Endodermal cell (in vitro differentiated cells): ENCODE data around the gene TEX2. TPM values are rescaled to one million over a fixed set of nuclear protein-coding genes. Genes with fewer than 3 reads are reported as not detected.
"Not testable (repeated sequence)": the region's sequence is repeated elsewhere in the genome, so short reads cannot be mapped to it uniquely, and the experiment has no call there.

Source experiments
- DNase-seq: peaks from one replicate; pipeline ENCODE4 v3.0.0-alpha.2; 2017
- H3K27ac ChIP-seq: 2 replicates; pipeline ENCODE4 v1.5.1; 2013; ENCODE audit warnings: mild to moderate bottlenecking, low read depth, low read length, moderate library complexity
- H3K27me3 ChIP-seq: 2 replicates; pipeline ENCODE4 v1.6.1; 2013; ENCODE audit warnings: mild to moderate bottlenecking, low read length, moderate library complexity; ENCODE audit not compliant: insufficient read depth, control insufficient read depth, poor library complexity, severe bottlenecking
- H3K36me3 ChIP-seq: 2 replicates; pipeline ENCODE4 v1.7.0; 2013; ENCODE audit warnings: mild to moderate bottlenecking, low read length, moderate library complexity; ENCODE audit not compliant: control insufficient read depth, insufficient read depth
- H3K4me1 ChIP-seq: one replicate; pipeline ENCODE4 v1.7.0; 2013; ENCODE audit warnings: low read length; ENCODE audit not compliant: control insufficient read depth, insufficient read depth
- H3K4me3 ChIP-seq: 2 replicates; pipeline ENCODE4 v1.5.1; 2013; ENCODE audit warnings: mild to moderate bottlenecking, low read length, moderate library complexity
- H3K9ac ChIP-seq: 2 replicates; pipeline ENCODE4 v1.6.1; 2013; ENCODE audit warnings: mild to moderate bottlenecking, low read length, moderate library complexity; ENCODE audit not compliant: poor library complexity, severe bottlenecking; ENCODE audit errors: extremely low read depth
- H3K9me3 ChIP-seq: 2 replicates; pipeline ENCODE4 v1.6.1; 2013; ENCODE audit warnings: mild to moderate bottlenecking, low read length, moderate library complexity; ENCODE audit not compliant: control insufficient read depth
- H3K27ac Mint-ChIP-seq: 2 replicates; pipeline ENCODE4 v1.8.0; 2020; ENCODE audit warnings: mixed read lengths
- H3K27me3 Mint-ChIP-seq: 2 replicates; pipeline ENCODE4 v1.8.0; 2021; ENCODE audit warnings: mild to moderate bottlenecking, mixed read lengths; ENCODE audit not compliant: insufficient read depth
- H3K36me3 Mint-ChIP-seq: 2 replicates; pipeline ENCODE4 v1.8.0; 2020; ENCODE audit warnings: low read depth, mixed read lengths
- H3K4me1 Mint-ChIP-seq: 2 replicates; pipeline ENCODE4 v1.8.0; 2020; ENCODE audit warnings: mixed read lengths
- H3K4me3 Mint-ChIP-seq: 2 replicates; pipeline ENCODE4 v1.8.0; 2020; ENCODE audit warnings: mild to moderate bottlenecking, moderate library complexity, mixed read lengths
- H3K9me3 Mint-ChIP-seq: 2 replicates; pipeline ENCODE4 v1.8.0; 2020; ENCODE audit warnings: mild to moderate bottlenecking, mixed read lengths
- WGBS, 2 experiments: methylation state at CpG; one replicate each; pipeline versions ENCODE4 v1.1.5 to v1.1.7; 2013; ENCODE audit warnings: missing lambda C conversion rate in 2 of 2, mixed read lengths in 1 of 2; ENCODE audit not compliant: insufficient coverage in 1 of 2, insufficient read length in 1 of 2; 5-methylcytosine and 5-hydroxymethylcytosine counted together
- total RNA-seq, 2 donors: library from RNA; stranded (reverse); fragmentation: NEBNext Ultra II Directional in 1 of 2; extraction: Animal tissue kit (Norgen Biotek cat#: 25700) in 1 of 2; gene quantifications; 2 replicates in 1 of 2; 3 replicates in 1 of 2; pipeline ENCODE4 v1.2.1, GENCODE V29; 2021
- TF ChIP-seq, protein P1 (sequence below): fragments of 200-600 bp; sonication (generic); conservative IDR thresholded peaks from 2 replicates; pipeline ENCODE4 v1.5.0; 2021; ENCODE audit warnings: antibody characterized with exemption, mild to moderate bottlenecking

The TEX2 gene
- total RNA-seq, 2 donors from 2014 or later = 11.6 to 13.1 TPM

DNA sequence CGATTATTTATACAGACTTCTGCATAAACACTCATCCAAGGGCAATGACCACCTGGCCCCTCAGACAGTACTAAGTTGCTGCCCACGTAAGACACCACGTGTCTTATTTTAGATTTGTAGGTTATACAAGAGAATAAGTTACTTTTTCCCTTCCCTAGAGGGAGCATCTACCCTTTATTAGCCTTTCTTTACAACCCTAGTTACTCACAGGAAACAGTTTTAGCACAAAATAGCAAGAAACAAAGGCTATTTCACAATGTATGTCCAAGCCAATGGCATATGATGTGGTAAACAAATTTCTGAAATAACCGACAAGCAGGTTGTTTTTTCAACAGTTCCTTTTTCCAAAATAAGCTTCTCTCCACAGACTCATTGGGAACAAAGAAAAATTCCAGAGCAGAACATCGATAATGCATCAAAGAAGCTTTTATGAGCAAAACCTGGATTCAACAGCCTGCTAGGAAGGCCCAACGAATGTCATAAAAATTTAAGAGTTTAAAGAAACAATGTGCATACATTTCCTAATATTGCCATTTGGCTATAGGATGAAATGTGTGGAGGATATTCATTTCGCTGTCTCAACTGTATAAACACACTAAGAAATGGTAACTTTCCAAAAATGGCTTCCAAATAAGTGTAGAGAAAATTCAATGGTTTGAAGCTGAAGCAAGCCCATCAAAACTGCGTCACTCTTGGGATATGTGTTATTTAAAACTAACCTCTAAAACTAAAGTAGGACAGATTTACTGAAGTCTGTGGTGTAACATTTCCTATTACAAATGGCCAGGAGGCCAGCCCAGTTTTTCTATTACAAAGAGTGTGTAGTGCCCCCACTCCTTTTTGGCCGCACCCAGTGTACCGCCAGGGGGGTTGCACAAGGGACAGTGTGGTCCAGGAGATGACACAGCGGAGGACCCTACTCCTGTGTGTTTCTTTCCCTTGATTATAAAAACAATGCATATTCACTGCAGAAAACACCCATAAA is 82.7 kb downstream of the TEX2 start:
- Mint-ChIP-seq H3K4me1 (no peaks in the 10 kb centered on the region), H3K27me3 (no peaks in the 10 kb centered on the region), H3K27ac (no peak overlapping the region), H3K4me3 (no peak overlapping the region), H3K9me3 (peaks cover 5% of the 10 kb centered on the region), H3K36me3 (peaks cover 18% of the 10 kb centered on the region)
- Histone ChIP-seq H3K36me3 (peaks cover 8% of the 10 kb centered on the region), H3K4me3 (no peak overlapping the region), H3K27ac (no peak overlapping the region), H3K4me1 (no peaks in the 10 kb centered on the region), H3K9me3 (no peaks in the 10 kb centered on the region), H3K9ac (no peak overlapping the region), H3K27me3 (no peaks in the 10 kb centered on the region)
- TF ChIP-seq, protein P1, sequence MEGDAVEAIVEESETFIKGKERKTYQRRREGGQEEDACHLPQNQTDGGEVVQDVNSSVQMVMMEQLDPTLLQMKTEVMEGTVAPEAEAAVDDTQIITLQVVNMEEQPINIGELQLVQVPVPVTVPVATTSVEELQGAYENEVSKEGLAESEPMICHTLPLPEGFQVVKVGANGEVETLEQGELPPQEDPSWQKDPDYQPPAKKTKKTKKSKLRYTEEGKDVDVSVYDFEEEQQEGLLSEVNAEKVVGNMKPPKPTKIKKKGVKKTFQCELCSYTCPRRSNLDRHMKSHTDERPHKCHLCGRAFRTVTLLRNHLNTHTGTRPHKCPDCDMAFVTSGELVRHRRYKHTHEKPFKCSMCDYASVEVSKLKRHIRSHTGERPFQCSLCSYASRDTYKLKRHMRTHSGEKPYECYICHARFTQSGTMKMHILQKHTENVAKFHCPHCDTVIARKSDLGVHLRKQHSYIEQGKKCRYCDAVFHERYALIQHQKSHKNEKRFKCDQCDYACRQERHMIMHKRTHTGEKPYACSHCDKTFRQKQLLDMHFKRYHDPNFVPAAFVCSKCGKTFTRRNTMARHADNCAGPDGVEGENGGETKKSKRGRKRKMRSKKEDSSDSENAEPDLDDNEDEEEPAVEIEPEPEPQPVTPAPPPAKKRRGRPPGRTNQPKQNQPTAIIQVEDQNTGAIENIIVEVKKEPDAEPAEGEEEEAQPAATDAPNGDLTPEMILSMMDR = no peak
- 93 to 96% methylated on average over 8 to 11 of the region's 11 CpGs for WGBS, 2 experiments
- DNase-seq = no peak

DNA sequence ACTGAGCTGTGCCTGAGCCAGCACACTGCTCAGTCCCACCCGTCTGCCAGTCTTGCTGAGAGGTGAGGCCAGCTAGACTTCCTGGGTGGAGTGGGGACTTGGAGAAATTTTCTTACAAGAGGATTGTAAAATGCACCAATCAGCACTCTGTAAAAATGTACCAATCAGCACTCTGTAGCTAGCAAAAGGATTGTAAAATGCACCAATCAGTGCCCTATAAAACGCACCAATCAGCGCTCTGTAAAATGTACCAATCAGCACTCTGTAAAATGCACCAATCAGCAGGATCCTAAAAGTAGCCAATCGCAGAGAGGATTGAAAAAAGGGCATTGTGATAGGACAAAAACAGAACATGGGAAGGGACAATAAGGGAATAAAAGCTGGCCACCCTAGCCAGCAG is 84.0 kb downstream of the TEX2 start:
- H3K27ac Mint-ChIP-seq, H3K4me3 ChIP-seq, H3K9me3 ChIP-seq, H3K4me3 Mint-ChIP-seq, H3K4me1 Mint-ChIP-seq, H3K27me3 ChIP-seq, H3K4me1 ChIP-seq, H3K9ac ChIP-seq, H3K9me3 Mint-ChIP-seq, H3K27me3 Mint-ChIP-seq, H3K27ac ChIP-seq, DNase-seq: not testable (repeated sequence)
- peaks cover 10% of the 10 kb centered on the region for H3K36me3 ChIP-seq
- 60 to 80% methylated on average over 1 to 4 of the region's 4 CpGs for WGBS, 2 experiments
- peaks cover 18% of the 10 kb centered on the region for H3K36me3 Mint-ChIP-seq

GRCh38 chr17:64178011-64178825 is 84.8 kb downstream of the TEX2 start:
- H3K36me3 Mint-ChIP-seq = peaks cover 18% of the 10 kb centered on the region

More at GRCh38 chr17:64178011-64178825, 84.8 kb downstream of the TEX2 start:
- Mint-ChIP-seq H3K4me1 (no peaks in the 10 kb centered on the region), H3K9me3 (peaks cover 5% of the 10 kb centered on the region), H3K27ac (no peak overlapping the region), H3K4me3 (no peak overlapping the region), H3K27me3 (no peaks in the 10 kb centered on the region)
- Histone ChIP-seq H3K36me3 (peaks cover 10% of the 10 kb centered on the region), H3K27me3 (no peaks in the 10 kb centered on the region), H3K4me3 (no peak overlapping the region), H3K4me1 (no peaks in the 10 kb centered on the region), H3K9ac (no peak overlapping the region), H3K9me3 (no peaks in the 10 kb centered on the region), H3K27ac (no peak overlapping the region)
- TF ChIP-seq, protein P1 = no peak
- WGBS, 2 experiments = 81% methylated on average over 9 of the region's 9 CpGs; no CpG with 5 or more reads in 1 of the 2 experiments
- DNase-seq = no peak
